H9 (cell line): ENCODE data around the gene COCH. TPM values are rescaled to one million over a fixed set of nuclear protein-coding genes. Genes with fewer than 3 reads are reported as not detected.

Experiments used
- DNase-seq: peaks from one replicate; pipeline ENCODE4 v3.0.0-alpha.2; 2017
- H2AFZ ChIP-seq: one replicate; pipeline ENCODE4 v1.6.1; 2013; ENCODE audit warnings: mild to moderate bottlenecking, low read length, control low read depth, moderate library complexity
- H2AK5ac ChIP-seq: 2 replicates; pipeline ENCODE4 v1.6.1; 2013; ENCODE audit warnings: low read length, control low read depth, mixed read lengths; ENCODE audit not compliant: insufficient read length
- H2BK120ac ChIP-seq: one replicate; pipeline ENCODE4 v1.6.1; 2013; ENCODE audit warnings: low read depth, mild to moderate bottlenecking, low read length, control low read depth, inconsistent platforms; ENCODE audit not compliant: poor library complexity, severe bottlenecking
- H2BK12ac ChIP-seq: 2 replicates; pipeline ENCODE4 v1.6.1; 2013; ENCODE audit warnings: low read length, control low read depth, mixed read lengths, low read depth; ENCODE audit not compliant: insufficient read length
- H2BK15ac ChIP-seq: 2 replicates; pipeline ENCODE4 v1.6.1; 2013; ENCODE audit warnings: low read depth, low read length, control low read depth
- H2BK20ac ChIP-seq: one replicate; pipeline ENCODE4 v1.6.1; 2013; ENCODE audit warnings: low read depth, mild to moderate bottlenecking, low read length, control low read depth, inconsistent platforms; ENCODE audit not compliant: poor library complexity, severe bottlenecking
- H2BK5ac ChIP-seq: 2 replicates; pipeline ENCODE4 v1.6.1; 2013; ENCODE audit warnings: low read length, control low read depth, mixed read lengths; ENCODE audit not compliant: insufficient read length
- H3K14ac ChIP-seq: 2 replicates; pipeline ENCODE4 v1.6.1; 2013; ENCODE audit warnings: low read length, control low read depth; ENCODE audit not compliant: insufficient read depth
- H3K18ac ChIP-seq: 2 replicates; pipeline ENCODE4 v1.6.1; 2013; ENCODE audit warnings: low read depth, mild to moderate bottlenecking, mixed read lengths, low read length, control low read depth; ENCODE audit not compliant: insufficient read length
- H3K23ac ChIP-seq: 2 replicates; pipeline ENCODE4 v1.6.1; 2013; ENCODE audit warnings: low read length, control low read depth, mixed read lengths, low read depth; ENCODE audit not compliant: insufficient read length
- H3K23me2 ChIP-seq: 2 replicates; pipeline ENCODE4 v1.6.1; 2013; ENCODE audit warnings: low read depth, mild to moderate bottlenecking, mixed read lengths, low read length, control low read depth; ENCODE audit not compliant: insufficient read length, poor library complexity, severe bottlenecking
- H3K27ac ChIP-seq: 2 replicates; pipeline ENCODE4 v1.5.1; 2013; ENCODE audit warnings: low read length, control low read depth, mixed read lengths, low read depth; ENCODE audit not compliant: insufficient read length
- H3K27me3 ChIP-seq: 2 replicates; pipeline ENCODE4 v1.6.1; 2013; ENCODE audit warnings: low read length, control low read depth, inconsistent platforms; ENCODE audit not compliant: insufficient read depth
- H3K4ac ChIP-seq: 2 replicates; pipeline ENCODE4 v1.6.1; 2013; ENCODE audit warnings: low read depth, mild to moderate bottlenecking, control low read depth, inconsistent platforms, low read length, moderate library complexity
- H3K4me1 ChIP-seq: 2 replicates; pipeline ENCODE4 v1.6.1; 2013; ENCODE audit warnings: low read length, control low read depth, inconsistent platforms; ENCODE audit not compliant: insufficient read depth
- H3K4me2 ChIP-seq: 2 replicates; pipeline ENCODE4 v1.6.1; 2013; ENCODE audit warnings: low read length, control low read depth, mixed read lengths; ENCODE audit not compliant: insufficient read length, insufficient read depth
- H3K56ac ChIP-seq: 2 replicates; pipeline ENCODE4 v1.6.1; 2013; ENCODE audit warnings: low read depth, mild to moderate bottlenecking, mixed read lengths, low read length, control low read depth; ENCODE audit not compliant: insufficient read length
- H3K79me1 ChIP-seq: 2 replicates; pipeline ENCODE4 v1.6.1; 2013; ENCODE audit warnings: low read depth, mild to moderate bottlenecking, moderate library complexity, low read length, control low read depth, inconsistent platforms; ENCODE audit not compliant: insufficient read depth, poor library complexity, severe bottlenecking
- H3K79me2 ChIP-seq: 2 replicates; pipeline ENCODE4 v1.6.1; 2013; ENCODE audit warnings: low read length, control low read depth, inconsistent platforms; ENCODE audit not compliant: insufficient read depth
- H3K9ac ChIP-seq: 2 replicates; pipeline ENCODE4 v1.6.1; 2013; ENCODE audit warnings: low read length, control low read depth, mixed read lengths; ENCODE audit not compliant: insufficient read length; ENCODE audit errors: extremely low read depth
- H3K9me3 ChIP-seq: one replicate; pipeline ENCODE4 v1.6.1; 2013; ENCODE audit warnings: low read depth, low read length, inconsistent platforms; ENCODE audit not compliant: control insufficient read depth
- H3T11ph ChIP-seq: one replicate; pipeline ENCODE4 v1.6.1; 2013; ENCODE audit warnings: mild to moderate bottlenecking, low read length, control low read depth, inconsistent platforms
- H4K20me1 ChIP-seq: one replicate; pipeline ENCODE4 v1.6.1; 2013; ENCODE audit not compliant: control insufficient read depth, insufficient read length, insufficient read depth
- H4K5ac ChIP-seq: 2 replicates; pipeline ENCODE4 v1.6.1; 2013; ENCODE audit warnings: low read depth, mild to moderate bottlenecking, mixed read lengths, low read length, control low read depth; ENCODE audit not compliant: insufficient read length
- H4K8ac ChIP-seq: replicated peaks from 2 replicates; pipeline ENCODE4 v1.6.1; 2013; ENCODE audit warnings: low read length, control low read depth, mixed read lengths, low read depth; ENCODE audit not compliant: insufficient read length
- H4K91ac ChIP-seq: 2 replicates; pipeline ENCODE4 v1.6.1; 2013; ENCODE audit warnings: low read depth, mild to moderate bottlenecking, moderate library complexity, mixed read lengths, low read length, control low read depth; ENCODE audit not compliant: insufficient read length
- H3K27ac Mint-ChIP-seq, 3 experiments: 2 replicates in 2 of 3; 3 replicates in 1 of 3; pipeline ENCODE4 v1.8.0; 2020 to 2021; ENCODE audit warnings: mixed read lengths in 3 of 3, mild to moderate bottlenecking in 1 of 3, moderate library complexity in 1 of 3
- H3K27me3 Mint-ChIP-seq: 2 replicates; pipeline ENCODE4 v1.8.0; 2021; ENCODE audit warnings: low read depth, mild to moderate bottlenecking, moderate library complexity, mixed read lengths
- H3K36me3 Mint-ChIP-seq, 3 experiments: 2 replicates in 2 of 3; 3 replicates in 1 of 3; pipeline ENCODE4 v1.8.0; 2020 to 2021; ENCODE audit warnings: low read depth in 3 of 3, mixed read lengths in 3 of 3; ENCODE audit not compliant: insufficient read depth in 1 of 3
- H3K4me1 Mint-ChIP-seq, 2 experiments: 2 replicates each; pipeline ENCODE4 v1.8.0; 2020; ENCODE audit warnings: mixed read lengths in 2 of 2
- H3K4me3 Mint-ChIP-seq, 2 experiments: 2 replicates in 1 of 2; 3 replicates in 1 of 2; pipeline ENCODE4 v1.8.0; 2020 to 2021; ENCODE audit warnings: mild to moderate bottlenecking in 2 of 2, mixed read lengths in 2 of 2, moderate library complexity in 1 of 2
- H3K9me3 Mint-ChIP-seq, 2 experiments: 2 replicates in 1 of 2; 3 replicates in 1 of 2; pipeline ENCODE4 v1.8.0; 2020; ENCODE audit warnings: mild to moderate bottlenecking in 2 of 2, mixed read lengths in 2 of 2, moderate library complexity in 1 of 2
- WGBS: extraction: QIAGEN DNeasy Blood & Tissue Kit; methylation state at CpG from one replicate; pipeline ENCODE4 v1.1.7; 2013; ENCODE audit warnings: missing lambda C conversion rate, low lambda C conversion rate, mixed read lengths; ENCODE audit not compliant: insufficient read length; ENCODE audit errors: extremely low coverage; 5-methylcytosine and 5-hydroxymethylcytosine counted together
- total RNA-seq: library from RNA; stranded (reverse); gene quantifications from 2 replicates; pipeline ENCODE4 v1.2.1, GENCODE V29; 2021
- TF ChIP-seq, protein P1 (sequence below): fragments of 200-600 bp; sonication (generic); conservative IDR thresholded peaks from 3 replicates; pipeline ENCODE4 v1.8.0; 2021; ENCODE audit warnings: antibody characterized with exemption, mild to moderate bottlenecking

COCH gene
- total RNA-seq, 1 experiment from 2014 or later: 25.8 TPM

DNA sequence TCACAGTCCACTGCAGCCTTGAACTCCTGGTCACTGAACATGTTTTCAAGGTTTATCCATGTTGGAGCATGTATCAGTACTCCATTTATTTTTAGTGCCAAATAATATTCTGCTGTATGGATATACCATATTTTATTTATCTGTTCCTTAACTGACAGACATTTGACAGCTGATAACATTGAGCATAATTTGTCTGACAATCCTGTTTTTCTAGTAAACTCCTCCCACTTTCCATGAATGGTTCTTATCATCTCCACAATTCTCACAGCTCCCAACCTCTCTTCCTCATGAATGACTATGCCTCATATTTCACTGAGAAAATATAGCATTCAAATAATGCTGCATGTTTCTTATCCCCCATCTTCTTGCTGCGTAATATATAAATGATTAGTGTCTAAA lies 33.3 kb downstream of the COCH start:
- Histone ChIP-seq H2BK5ac (no peak overlapping the region), H2BK12ac (no peak overlapping the region), H4K20me1 (no peaks in the 10 kb centered on the region), H4K5ac (no peak overlapping the region), H3K18ac (no peak overlapping the region), H3K9me3 (no peaks in the 10 kb centered on the region), H2AK5ac (no peak overlapping the region), H4K91ac (no peak overlapping the region), H3K27ac (no peak overlapping the region), H2BK15ac (no peak overlapping the region), H2BK120ac (no peak overlapping the region), H2AFZ (no peak overlapping the region), H3K4me2 (no peak overlapping the region), H3K79me1 (no peaks in the 10 kb centered on the region), H3K9ac (no peak overlapping the region), H3T11ph (no peak overlapping the region), H3K14ac (no peak overlapping the region), H4K8ac (no peak overlapping the region), H3K23ac (no peak overlapping the region), H3K56ac (no peak overlapping the region), H3K27me3 (no peaks in the 10 kb centered on the region), H3K4ac (no peak overlapping the region), H3K4me1 (no peaks in the 10 kb centered on the region), H3K23me2 (no peaks in the 10 kb centered on the region), H3K79me2 (no peaks in the 10 kb centered on the region), H2BK20ac (no peak overlapping the region)
- Mint-ChIP-seq H3K36me3 (peaks cover 12 to 38% (median 32%) of the 10 kb centered on the region in 3 experiments; a peak in 6 of 7 replicates), H3K27ac (no peak overlapping the region), H3K4me3 (no peak overlapping the region), H3K27me3 (no peaks in the 10 kb centered on the region), H3K9me3 (no peaks in the 10 kb centered on the region), H3K4me1 (no peaks in the 10 kb centered on the region)
- DNase-seq: no peak
- TF ChIP-seq, protein P1, sequence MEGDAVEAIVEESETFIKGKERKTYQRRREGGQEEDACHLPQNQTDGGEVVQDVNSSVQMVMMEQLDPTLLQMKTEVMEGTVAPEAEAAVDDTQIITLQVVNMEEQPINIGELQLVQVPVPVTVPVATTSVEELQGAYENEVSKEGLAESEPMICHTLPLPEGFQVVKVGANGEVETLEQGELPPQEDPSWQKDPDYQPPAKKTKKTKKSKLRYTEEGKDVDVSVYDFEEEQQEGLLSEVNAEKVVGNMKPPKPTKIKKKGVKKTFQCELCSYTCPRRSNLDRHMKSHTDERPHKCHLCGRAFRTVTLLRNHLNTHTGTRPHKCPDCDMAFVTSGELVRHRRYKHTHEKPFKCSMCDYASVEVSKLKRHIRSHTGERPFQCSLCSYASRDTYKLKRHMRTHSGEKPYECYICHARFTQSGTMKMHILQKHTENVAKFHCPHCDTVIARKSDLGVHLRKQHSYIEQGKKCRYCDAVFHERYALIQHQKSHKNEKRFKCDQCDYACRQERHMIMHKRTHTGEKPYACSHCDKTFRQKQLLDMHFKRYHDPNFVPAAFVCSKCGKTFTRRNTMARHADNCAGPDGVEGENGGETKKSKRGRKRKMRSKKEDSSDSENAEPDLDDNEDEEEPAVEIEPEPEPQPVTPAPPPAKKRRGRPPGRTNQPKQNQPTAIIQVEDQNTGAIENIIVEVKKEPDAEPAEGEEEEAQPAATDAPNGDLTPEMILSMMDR: no peak
- no CpG with 5 or more reads among the region's 1 CpG for WGBS
